Daoy (cell line): ENCODE results near the gene RARA. TPM values are rescaled to one million over a fixed set of nuclear protein-coding genes. Genes with fewer than 3 reads are reported as not detected.
A peak's percentile ranks its signal among the peaks of the same experiment; 100 is the strongest.

ENCODE experiments used
- DNase-seq: peaks from one replicate; pipeline ENCODE4 v3.0.0-alpha.2; 2015; ENCODE audit warnings: low read depth
- total RNA-seq: library from RNA; depleted of rRNA; stranded (reverse); fragments of >200 nt; shearing (Covaris generic); gene quantifications from 2 replicates; pipeline ENCODE4 v1.2.3, GENCODE V29; 2014

Gene RARA
- total RNA-seq, 1 experiment from 2014 or later = 15.6 TPM

- no peak for DNase-seq
These were observed 36.4 kb downstream of the RARA start for GRCh38 chr17:40345161-40345993.

GRCh38 chr17:40345994-40346764 is 37.2 kb downstream of the RARA start:
- no peak for DNase-seq

- DNase-seq = no peak
These were observed 37.8 kb downstream of the RARA start for GRCh38 chr17:40346765-40347158.

GRCh38 chr17:40347319-40348135 is 38.5 kb downstream of the RARA start:
- no peak for DNase-seq

GRCh38 chr17:40348136-40348504 is 39.1 kb downstream of the RARA start:
- DNase-seq = no peak

- DNase-seq = no peak
These were observed 39.8 kb downstream of the RARA start for GRCh38 chr17:40348562-40349476.

GRCh38 chr17:40349477-40349894 is 40.5 kb downstream of the RARA start:
- no peak for DNase-seq

- no peak for DNase-seq
These were observed 41.1 kb downstream of the RARA start for GRCh38 chr17:40349895-40350688.

GRCh38 chr17:40350689-40351358 is 41.8 kb downstream of the RARA start:
- DNase-seq = no peak

- DNase-seq = no peak
These were observed 42.6 kb downstream of the RARA start for GRCh38 chr17:40351359-40352236.

- no peak for DNase-seq
These were observed 43.3 kb downstream of the RARA start for GRCh38 chr17:40352237-40352778.

GRCh38 chr17:40352779-40353394 is 43.9 kb downstream of the RARA start:
- DNase-seq = no peak

- no peak for DNase-seq
These were observed 45.5 kb downstream of the RARA start for GRCh38 chr17:40354221-40355122.

GRCh38 chr17:40355123-40355803 is 46.3 kb downstream of the RARA start:
- DNase-seq = peak; percentile 78

GRCh38 chr17:40355804-40356758 is 47.1 kb downstream of the RARA start:
- DNase-seq = no peak
